ENCODE results near the gene LRP2. TPM values are rescaled to one million over a fixed set of nuclear protein-coding genes. Genes with fewer than 3 reads are reported as not detected.

Gene LRP2
- total RNA-seq, 4 donors from 2014 or later: not detected

DNA sequence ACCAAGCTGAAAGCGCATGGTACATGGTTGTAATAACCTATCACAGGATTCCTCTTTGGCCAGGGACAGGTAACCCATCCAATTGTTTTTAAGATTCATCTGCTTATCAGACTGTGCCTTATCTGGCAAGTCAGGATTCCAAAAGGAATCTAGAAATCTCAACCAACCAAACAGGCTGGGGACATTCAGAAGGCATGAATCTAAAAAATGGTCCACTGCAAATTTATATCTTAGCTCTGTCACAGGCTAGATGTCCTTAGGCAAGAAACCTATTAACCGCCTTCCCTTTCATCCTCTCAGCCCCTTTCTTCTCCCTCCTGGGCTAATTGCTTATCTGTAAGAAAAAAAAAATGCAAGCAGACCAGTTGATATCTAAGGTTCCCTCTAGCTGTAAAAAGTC, 4.3 kb downstream of the LRP2 start:
- no peaks in the 10 kb centered on the region for H3K36me3 ChIP-seq
- H3K27ac ChIP-seq: no peak overlapping the region
- no peaks in the 10 kb centered on the region for H3K9me3 ChIP-seq
- peaks cover 0 to 17% (median 11%) of the 10 kb centered on the region in 4 donors for H3K4me1 ChIP-seq
- H3K27me3 ChIP-seq: peaks cover 0 to 15% of the 10 kb centered on the region in 2 donors
- H3K4me3 ChIP-seq: no peak overlapping the region
- TF ChIP-seq, protein P1, sequence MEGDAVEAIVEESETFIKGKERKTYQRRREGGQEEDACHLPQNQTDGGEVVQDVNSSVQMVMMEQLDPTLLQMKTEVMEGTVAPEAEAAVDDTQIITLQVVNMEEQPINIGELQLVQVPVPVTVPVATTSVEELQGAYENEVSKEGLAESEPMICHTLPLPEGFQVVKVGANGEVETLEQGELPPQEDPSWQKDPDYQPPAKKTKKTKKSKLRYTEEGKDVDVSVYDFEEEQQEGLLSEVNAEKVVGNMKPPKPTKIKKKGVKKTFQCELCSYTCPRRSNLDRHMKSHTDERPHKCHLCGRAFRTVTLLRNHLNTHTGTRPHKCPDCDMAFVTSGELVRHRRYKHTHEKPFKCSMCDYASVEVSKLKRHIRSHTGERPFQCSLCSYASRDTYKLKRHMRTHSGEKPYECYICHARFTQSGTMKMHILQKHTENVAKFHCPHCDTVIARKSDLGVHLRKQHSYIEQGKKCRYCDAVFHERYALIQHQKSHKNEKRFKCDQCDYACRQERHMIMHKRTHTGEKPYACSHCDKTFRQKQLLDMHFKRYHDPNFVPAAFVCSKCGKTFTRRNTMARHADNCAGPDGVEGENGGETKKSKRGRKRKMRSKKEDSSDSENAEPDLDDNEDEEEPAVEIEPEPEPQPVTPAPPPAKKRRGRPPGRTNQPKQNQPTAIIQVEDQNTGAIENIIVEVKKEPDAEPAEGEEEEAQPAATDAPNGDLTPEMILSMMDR (IDR thresholded peaks at IDR 0.05): no peak
- TF ChIP-seq POLR2A (IDR thresholded peaks at IDR 0.05): no peak
- no peak for DNase-seq

DNA sequence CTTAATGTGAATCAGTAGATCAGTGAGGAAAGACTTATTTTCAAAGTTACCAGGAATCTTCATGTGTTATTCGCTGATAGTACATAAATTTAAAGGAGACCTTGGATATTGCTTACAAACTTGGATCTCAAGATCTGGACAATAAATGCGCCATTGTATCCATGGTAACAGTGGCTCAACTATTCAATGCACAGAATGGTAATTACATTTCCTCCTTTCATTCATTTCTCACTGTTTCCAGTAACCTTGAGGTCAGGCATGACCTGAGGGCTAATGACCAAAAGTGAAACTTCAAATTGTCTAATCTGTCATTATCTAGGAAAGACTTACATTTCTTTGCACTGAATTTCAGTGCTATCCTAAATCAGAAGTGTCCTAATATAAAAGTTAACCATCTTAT, 8.1 kb downstream of the LRP2 start:
- TF ChIP-seq, protein P1 (IDR thresholded peaks at IDR 0.05): no peak
- TF ChIP-seq POLR2A (IDR thresholded peaks at IDR 0.05): no peak
- Histone ChIP-seq H3K4me1 (no peaks in the 10 kb centered on the region), H3K27me3 (no peaks in the 10 kb centered on the region), H3K27ac (no peak overlapping the region), H3K9me3 (no peaks in the 10 kb centered on the region), H3K36me3 (no peaks in the 10 kb centered on the region), H3K4me3 (no peak overlapping the region)
- no peak for DNase-seq

- H3K27ac ChIP-seq: no peak overlapping the region
- TF ChIP-seq, protein P1 (IDR thresholded peaks at IDR 0.05): no peak
- no peak for TF ChIP-seq POLR2A (IDR thresholded peaks at IDR 0.05)
- H3K36me3 ChIP-seq: no peaks in the 10 kb centered on the region
- H3K4me3 ChIP-seq: no peak overlapping the region
- no peak for DNase-seq
- H3K9me3 ChIP-seq: no peaks in the 10 kb centered on the region
- H3K4me1 ChIP-seq: no peaks in the 10 kb centered on the region
- no peaks in the 10 kb centered on the region for H3K27me3 ChIP-seq
These were observed 10.6 kb downstream of the LRP2 start for GRCh38 chr2:169351725-169352124.

DNA sequence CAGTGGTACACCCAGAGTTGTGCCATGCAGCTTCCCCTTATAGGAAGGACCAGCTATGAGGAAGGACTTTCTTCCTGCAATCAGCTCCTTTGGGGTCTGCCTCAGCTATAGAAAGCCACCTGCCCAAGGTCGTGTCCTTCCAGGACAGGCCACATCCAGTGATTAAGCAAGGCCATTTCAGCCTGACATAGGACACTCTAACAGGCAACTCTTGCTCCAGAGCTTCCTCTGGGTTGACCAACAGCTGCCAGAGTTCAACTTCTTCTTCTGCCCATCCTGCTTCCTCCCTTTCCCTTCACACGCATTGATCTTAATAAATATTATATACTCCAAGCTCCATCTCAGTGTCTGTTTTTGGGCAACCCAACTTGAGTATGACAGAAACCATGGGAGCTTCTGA, 12.8 kb downstream of the LRP2 start:
- Histone ChIP-seq H3K4me3 (no peak overlapping the region), H3K36me3 (no peaks in the 10 kb centered on the region), H3K9me3 (no peaks in the 10 kb centered on the region), H3K27ac (no peak overlapping the region), H3K4me1 (no peaks in the 10 kb centered on the region), H3K27me3 (no peaks in the 10 kb centered on the region)
- no peak for TF ChIP-seq POLR2A (IDR thresholded peaks at IDR 0.05)
- TF ChIP-seq, protein P1 (IDR thresholded peaks at IDR 0.05): no peak
- DNase-seq: no peak

GRCh38 chr2:169348321-169349024, 13.9 kb downstream of the LRP2 start:
- H3K27ac ChIP-seq: no peak overlapping the region
- no peak for DNase-seq
- no peak overlapping the region for H3K4me3 ChIP-seq
- no peaks in the 10 kb centered on the region for H3K36me3 ChIP-seq
- no peaks in the 10 kb centered on the region for H3K9me3 ChIP-seq
- H3K27me3 ChIP-seq: no peaks in the 10 kb centered on the region
- TF ChIP-seq, protein P1 (IDR thresholded peaks at IDR 0.05): no peak
- TF ChIP-seq POLR2A (IDR thresholded peaks at IDR 0.05): no peak
- no peaks in the 10 kb centered on the region for H3K4me1 ChIP-seq
